ENCODE results near the gene ASIC1. TPM values are rescaled to one million over a fixed set of nuclear protein-coding genes. Genes with fewer than 3 reads are reported as not detected.

Gene ASIC1
- total RNA-seq, 1 experiment from 2014 or later = 3.5 TPM

DNA sequence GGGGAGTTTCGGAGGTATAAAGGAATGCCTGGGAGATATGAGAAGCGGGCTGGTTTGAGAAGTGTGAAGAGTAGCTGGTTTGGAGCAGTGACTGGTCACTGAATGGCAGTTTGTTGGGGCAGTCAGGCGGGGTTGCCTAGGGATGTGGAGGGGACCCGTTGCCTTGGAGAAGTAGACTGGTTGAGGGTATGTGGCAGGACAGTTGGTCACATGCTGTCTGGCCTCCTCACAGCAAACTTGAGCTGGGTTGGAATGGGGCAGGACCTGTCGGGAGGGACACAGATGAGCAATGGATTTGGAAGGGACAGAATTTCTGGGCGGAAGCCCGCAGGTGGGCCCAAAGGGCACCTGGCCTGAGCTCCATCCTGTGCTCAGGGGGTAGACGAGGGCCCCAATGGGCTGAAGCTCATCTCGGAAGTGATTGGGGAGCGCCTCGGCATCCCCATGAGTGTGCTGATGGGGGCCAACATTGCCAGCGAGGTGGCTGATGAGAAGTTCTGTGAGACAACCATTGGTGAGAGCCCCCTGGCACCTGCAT is 48.6 kb downstream of the ASIC1 start:
- no peaks in the 10 kb centered on the region for H3K9me3 Mint-ChIP-seq (ENCODE audit: low read depth, unreplicated experiment)
- H3K27ac Mint-ChIP-seq (ENCODE audit: unreplicated experiment) = no peak overlapping the region
- no TSS peak for BruUV-seq (replicated peaks)
- intact Hi-C loops (cut with micrococcal nuclease; ENCODE audit: unreplicated experiment) = no loop called here
- CTCF ChIA-PET = interaction anchor here (0.6 kb wide), 1 partner anchor 67 kb away, joined by 3 read pairs; no protein-coding TSS in a partner anchor
- peaks cover 22% of the 10 kb centered on the region for H3K4me1 Mint-ChIP-seq (ENCODE audit: low read depth, unreplicated experiment)
- H3K4me3 Mint-ChIP-seq (ENCODE audit: low read depth, unreplicated experiment) = no peak overlapping the region
- peaks cover 4% of the 10 kb centered on the region for H3K36me3 Mint-ChIP-seq (ENCODE audit: insufficient read depth, unreplicated experiment)
- TF ChIP-seq, protein P1, sequence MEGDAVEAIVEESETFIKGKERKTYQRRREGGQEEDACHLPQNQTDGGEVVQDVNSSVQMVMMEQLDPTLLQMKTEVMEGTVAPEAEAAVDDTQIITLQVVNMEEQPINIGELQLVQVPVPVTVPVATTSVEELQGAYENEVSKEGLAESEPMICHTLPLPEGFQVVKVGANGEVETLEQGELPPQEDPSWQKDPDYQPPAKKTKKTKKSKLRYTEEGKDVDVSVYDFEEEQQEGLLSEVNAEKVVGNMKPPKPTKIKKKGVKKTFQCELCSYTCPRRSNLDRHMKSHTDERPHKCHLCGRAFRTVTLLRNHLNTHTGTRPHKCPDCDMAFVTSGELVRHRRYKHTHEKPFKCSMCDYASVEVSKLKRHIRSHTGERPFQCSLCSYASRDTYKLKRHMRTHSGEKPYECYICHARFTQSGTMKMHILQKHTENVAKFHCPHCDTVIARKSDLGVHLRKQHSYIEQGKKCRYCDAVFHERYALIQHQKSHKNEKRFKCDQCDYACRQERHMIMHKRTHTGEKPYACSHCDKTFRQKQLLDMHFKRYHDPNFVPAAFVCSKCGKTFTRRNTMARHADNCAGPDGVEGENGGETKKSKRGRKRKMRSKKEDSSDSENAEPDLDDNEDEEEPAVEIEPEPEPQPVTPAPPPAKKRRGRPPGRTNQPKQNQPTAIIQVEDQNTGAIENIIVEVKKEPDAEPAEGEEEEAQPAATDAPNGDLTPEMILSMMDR (IDR thresholded peaks at IDR 0.05; ENCODE audit: unreplicated experiment) = no peak
- DNase-seq = no peak
- H3K27me3 Mint-ChIP-seq (ENCODE audit: unreplicated experiment) = peaks cover 24% of the 10 kb centered on the region

DNA sequence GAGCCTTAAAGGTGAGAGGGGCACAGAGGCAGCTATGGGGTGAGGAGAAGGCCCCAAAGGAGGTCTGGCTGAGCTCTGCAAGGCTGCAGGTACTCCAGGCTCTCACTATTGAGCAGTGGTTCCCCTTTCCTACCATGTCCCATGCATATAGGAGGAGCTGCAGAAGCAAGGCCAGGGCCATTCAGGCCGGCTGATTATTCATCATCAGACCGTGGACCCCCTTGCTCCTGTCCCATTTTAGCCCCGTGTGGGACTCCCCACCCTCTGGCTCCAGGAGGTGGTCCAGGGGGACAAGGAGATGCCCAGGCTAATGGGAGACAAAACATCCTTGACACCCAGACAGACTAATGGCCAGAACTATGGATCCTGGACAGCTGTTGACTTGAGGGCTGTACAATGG is 49.5 kb downstream of the ASIC1 start:
- DNase-seq = no peak
- CTCF ChIA-PET = no interaction called here
- H3K36me3 Mint-ChIP-seq (ENCODE audit: insufficient read depth, unreplicated experiment) = peaks cover 8% of the 10 kb centered on the region
- BruUV-seq (replicated peaks) = no TSS peak
- intact Hi-C loops (cut with micrococcal nuclease; ENCODE audit: unreplicated experiment) = no loop called here
- H3K9me3 Mint-ChIP-seq (ENCODE audit: low read depth, unreplicated experiment) = no peaks in the 10 kb centered on the region
- TF ChIP-seq, protein P1 (IDR thresholded peaks at IDR 0.05; ENCODE audit: unreplicated experiment) = no peak
- no peak overlapping the region for H3K27ac Mint-ChIP-seq (ENCODE audit: unreplicated experiment)
- H3K27me3 Mint-ChIP-seq (ENCODE audit: unreplicated experiment) = peaks cover 24% of the 10 kb centered on the region
- peaks cover 22% of the 10 kb centered on the region for H3K4me1 Mint-ChIP-seq (ENCODE audit: low read depth, unreplicated experiment)
- no peak overlapping the region for H3K4me3 Mint-ChIP-seq (ENCODE audit: low read depth, unreplicated experiment)

DNA sequence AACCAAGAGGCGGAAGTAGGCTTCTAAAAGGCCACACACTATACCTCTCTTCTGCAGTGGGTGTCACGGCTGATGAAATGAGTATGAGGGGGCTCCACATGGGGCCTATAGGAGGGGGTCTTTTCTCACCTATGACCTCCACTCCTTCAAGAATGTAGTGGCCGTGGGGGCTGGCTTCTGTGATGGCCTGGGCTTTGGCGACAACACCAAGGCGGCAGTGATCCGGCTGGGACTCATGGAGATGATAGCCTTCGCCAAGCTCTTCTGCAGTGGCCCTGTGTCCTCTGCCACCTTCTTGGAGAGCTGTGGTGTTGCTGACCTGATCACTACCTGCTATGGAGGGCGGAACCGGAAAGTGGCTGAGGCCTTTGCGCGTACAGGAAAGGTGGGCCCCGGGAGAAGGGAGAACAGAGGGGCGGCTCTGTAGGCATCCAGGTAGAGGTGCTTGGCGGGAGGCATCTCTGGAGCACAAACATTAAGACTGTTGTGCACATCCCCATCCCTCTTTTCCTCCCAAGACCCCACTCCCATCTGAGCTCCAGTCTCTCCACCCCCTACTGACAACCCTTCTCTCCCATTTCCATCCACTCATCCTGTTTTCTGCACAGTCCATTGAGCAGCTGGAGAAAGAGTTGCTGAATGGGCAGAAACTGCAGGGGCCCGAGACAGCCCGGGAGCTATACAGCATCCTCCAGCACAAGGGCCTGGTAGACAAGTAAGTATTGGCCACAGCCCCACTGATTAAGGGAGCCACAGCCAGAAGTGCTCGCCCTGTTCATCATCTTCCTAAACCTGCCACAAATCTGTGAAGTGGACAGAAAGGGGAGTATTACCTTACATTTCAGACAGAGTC is 50.2 kb downstream of the ASIC1 start:
- peaks cover 24% of the 10 kb centered on the region for H3K27me3 Mint-ChIP-seq (ENCODE audit: unreplicated experiment)
- no peak overlapping the region for H3K4me3 Mint-ChIP-seq (ENCODE audit: low read depth, unreplicated experiment)
- TF ChIP-seq, protein P1 (IDR thresholded peaks at IDR 0.05; ENCODE audit: unreplicated experiment) = no peak
- CTCF ChIA-PET = no interaction called here
- no peaks in the 10 kb centered on the region for H3K9me3 Mint-ChIP-seq (ENCODE audit: low read depth, unreplicated experiment)
- intact Hi-C loops (cut with micrococcal nuclease; ENCODE audit: unreplicated experiment) = no loop called here
- H3K27ac Mint-ChIP-seq (ENCODE audit: unreplicated experiment) = no peak overlapping the region
- H3K4me1 Mint-ChIP-seq (ENCODE audit: low read depth, unreplicated experiment) = peaks cover 22% of the 10 kb centered on the region
- no TSS peak for BruUV-seq (replicated peaks)
- DNase-seq = no peak
- peaks cover 16% of the 10 kb centered on the region for H3K36me3 Mint-ChIP-seq (ENCODE audit: insufficient read depth, unreplicated experiment)

DNA sequence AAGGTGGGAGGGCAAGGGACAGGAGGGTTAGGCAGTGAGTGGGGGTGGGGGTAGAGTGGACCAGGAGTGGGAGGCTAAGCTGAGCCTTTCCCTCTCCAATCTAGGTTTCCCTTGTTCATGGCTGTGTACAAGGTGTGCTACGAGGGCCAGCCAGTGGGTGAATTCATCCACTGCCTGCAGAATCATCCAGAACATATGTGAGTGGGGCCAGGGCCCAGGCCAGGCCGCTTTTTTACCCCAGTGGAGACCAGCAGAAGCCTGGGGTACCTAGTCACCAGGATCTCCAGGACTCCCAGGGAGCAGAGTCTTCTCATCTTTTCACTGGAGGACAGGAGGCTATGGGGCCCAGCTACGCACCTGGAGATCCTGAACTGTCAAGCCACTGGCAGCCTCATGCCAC is 51.9 kb downstream of the ASIC1 start:
- H3K36me3 Mint-ChIP-seq (ENCODE audit: insufficient read depth, unreplicated experiment) = peaks cover 22% of the 10 kb centered on the region
- no peak for DNase-seq
- peaks cover 12% of the 10 kb centered on the region for H3K4me1 Mint-ChIP-seq (ENCODE audit: low read depth, unreplicated experiment)
- H3K4me3 Mint-ChIP-seq (ENCODE audit: low read depth, unreplicated experiment) = no peak overlapping the region
- TF ChIP-seq, protein P1 (IDR thresholded peaks at IDR 0.05; ENCODE audit: unreplicated experiment) = no peak
- intact Hi-C loops (cut with micrococcal nuclease; ENCODE audit: unreplicated experiment) = no loop called here
- H3K27ac Mint-ChIP-seq (ENCODE audit: unreplicated experiment) = no peak overlapping the region
- CTCF ChIA-PET = interaction anchor here (0.6 kb wide), 1 partner anchor 284 kb away, joined by 3 read pairs; no protein-coding TSS in a partner anchor
- no TSS peak for BruUV-seq (replicated peaks)
- H3K27me3 Mint-ChIP-seq (ENCODE audit: unreplicated experiment) = peaks cover 19% of the 10 kb centered on the region
- H3K9me3 Mint-ChIP-seq (ENCODE audit: low read depth, unreplicated experiment) = no peaks in the 10 kb centered on the region
